ENCODE measurements around the gene LTC4S. TPM values are rescaled to one million over a fixed set of nuclear protein-coding genes. Genes with fewer than 3 reads are reported as not detected.
A peak's percentile ranks its signal among the peaks of the same experiment; 100 is the strongest.

LTC4S gene
- total RNA-seq, 1 donor from 2014 or later: 22.6 TPM

DNA sequence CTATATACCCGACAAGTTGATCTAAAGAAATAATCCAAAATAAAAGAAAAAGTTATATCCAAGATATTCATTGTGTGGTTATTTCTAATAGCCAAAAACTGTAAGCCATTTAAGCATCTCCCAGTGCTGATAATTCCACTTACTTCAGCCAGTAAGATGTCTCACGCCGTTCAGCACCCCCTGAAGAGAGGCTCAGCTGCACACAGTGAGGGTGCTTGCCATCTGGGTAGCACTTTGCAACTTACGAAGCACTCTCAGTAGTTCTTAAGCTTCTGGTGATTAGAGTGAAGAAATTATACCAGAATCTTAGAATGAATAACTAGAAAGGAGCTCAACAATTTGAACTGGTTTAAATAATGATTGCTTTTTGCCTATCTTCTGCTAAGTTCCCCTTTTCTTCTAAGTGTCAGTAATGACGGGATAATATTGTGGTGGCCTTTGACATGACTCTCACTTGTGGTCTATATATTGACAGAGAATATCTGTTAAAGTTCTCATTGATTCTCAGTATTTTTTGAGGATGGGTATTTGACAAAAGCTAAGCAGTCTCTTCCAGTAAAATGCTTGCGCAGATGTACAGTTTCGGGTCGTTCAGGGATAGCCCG lies 26.2 kb upstream of the LTC4S start:
- DNase-seq (no peak), ATAC-seq (no peak)
- peaks cover 33% of the 10 kb centered on the region for H3K4me1 ChIP-seq
- no peak overlapping the region for H3K27ac ChIP-seq
- no peaks in the 10 kb centered on the region for H3K27me3 ChIP-seq
- TF ChIP-seq, protein P1, sequence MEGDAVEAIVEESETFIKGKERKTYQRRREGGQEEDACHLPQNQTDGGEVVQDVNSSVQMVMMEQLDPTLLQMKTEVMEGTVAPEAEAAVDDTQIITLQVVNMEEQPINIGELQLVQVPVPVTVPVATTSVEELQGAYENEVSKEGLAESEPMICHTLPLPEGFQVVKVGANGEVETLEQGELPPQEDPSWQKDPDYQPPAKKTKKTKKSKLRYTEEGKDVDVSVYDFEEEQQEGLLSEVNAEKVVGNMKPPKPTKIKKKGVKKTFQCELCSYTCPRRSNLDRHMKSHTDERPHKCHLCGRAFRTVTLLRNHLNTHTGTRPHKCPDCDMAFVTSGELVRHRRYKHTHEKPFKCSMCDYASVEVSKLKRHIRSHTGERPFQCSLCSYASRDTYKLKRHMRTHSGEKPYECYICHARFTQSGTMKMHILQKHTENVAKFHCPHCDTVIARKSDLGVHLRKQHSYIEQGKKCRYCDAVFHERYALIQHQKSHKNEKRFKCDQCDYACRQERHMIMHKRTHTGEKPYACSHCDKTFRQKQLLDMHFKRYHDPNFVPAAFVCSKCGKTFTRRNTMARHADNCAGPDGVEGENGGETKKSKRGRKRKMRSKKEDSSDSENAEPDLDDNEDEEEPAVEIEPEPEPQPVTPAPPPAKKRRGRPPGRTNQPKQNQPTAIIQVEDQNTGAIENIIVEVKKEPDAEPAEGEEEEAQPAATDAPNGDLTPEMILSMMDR (IDR thresholded peaks at IDR 0.05): no peak
- intact Hi-C loops (cut with DNase I): no loop called here
- H3K36me3 ChIP-seq: peaks cover 71% of the 10 kb centered on the region
- H3K9me3 ChIP-seq: no peaks in the 10 kb centered on the region
- no peak overlapping the region for H3K4me3 ChIP-seq

DNA sequence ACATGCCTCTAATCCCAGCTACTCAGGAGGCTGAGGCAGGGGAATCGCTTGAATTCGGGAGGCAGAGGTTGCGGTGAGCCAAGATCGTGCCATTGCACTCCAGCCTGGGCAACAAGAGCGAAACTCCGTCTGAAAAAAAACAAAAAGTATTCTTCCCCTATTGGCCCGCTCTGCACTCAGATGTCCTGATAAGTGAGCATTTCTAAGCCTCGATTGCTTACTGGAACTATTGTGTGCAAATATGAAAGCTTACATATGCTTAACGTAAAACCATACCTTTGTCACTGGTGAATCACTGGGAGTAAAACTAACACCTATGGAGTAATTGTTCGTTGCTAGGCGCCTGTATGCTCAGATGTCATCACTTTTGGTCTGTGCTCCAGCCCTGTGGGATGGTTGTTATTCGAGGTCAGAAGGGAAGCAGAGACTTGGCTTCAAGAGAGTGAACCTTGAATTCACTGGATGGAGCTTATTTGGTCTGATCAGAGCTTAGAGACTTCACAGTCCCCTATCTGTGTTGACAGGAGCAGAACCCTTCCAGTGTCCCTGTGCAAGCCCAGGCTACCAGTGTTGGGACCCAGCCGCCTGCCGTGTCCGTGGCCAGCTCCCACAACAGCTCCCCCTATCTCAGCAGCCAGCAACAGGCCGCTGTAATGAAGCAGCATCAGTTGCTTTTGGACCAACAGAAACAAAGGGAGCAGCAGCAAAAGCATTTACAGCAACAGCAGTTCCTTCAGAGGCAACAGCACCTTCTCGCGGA lies 25.3 kb upstream of the LTC4S start:
- H3K4me3 ChIP-seq: no peak overlapping the region
- H3K27me3 ChIP-seq: no peaks in the 10 kb centered on the region
- no peak overlapping the region for H3K27ac ChIP-seq
- peaks cover 80% of the 10 kb centered on the region for H3K36me3 ChIP-seq
- DNase-seq: no peak
- intact Hi-C loops (cut with DNase I): no loop called here
- H3K4me1 ChIP-seq: peaks cover 24% of the 10 kb centered on the region
- TF ChIP-seq, protein P1 (IDR thresholded peaks at IDR 0.05): no peak
- H3K9me3 ChIP-seq: no peaks in the 10 kb centered on the region
- no peak for ATAC-seq

DNA sequence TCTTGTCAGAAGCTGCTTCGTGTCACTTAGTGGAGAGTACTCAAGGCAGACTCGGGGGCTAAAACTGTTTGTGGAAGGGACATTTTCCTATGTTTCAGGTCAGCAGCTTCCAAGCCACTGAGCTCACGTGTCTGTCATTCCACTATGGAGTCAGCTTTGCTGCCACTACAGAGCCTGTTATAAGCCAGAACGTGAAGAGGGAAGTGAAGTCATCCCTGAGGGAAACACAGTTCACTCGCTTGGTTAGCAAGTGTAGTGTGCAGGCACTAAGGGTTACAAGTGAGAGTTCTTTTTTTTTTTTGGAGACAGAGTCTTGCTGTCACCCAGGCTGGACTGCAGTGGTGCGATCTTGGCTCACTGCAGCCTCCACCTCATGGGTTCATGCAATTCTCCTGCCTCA lies 24.5 kb upstream of the LTC4S start:
- Histone ChIP-seq H3K4me3 (no peak overlapping the region), H3K27ac (no peak overlapping the region), H3K36me3 (peaks cover 88% of the 10 kb centered on the region), H3K9me3 (no peaks in the 10 kb centered on the region), H3K27me3 (no peaks in the 10 kb centered on the region), H3K4me1 (peaks cover 17% of the 10 kb centered on the region)
- intact Hi-C loops (cut with DNase I): no loop called here
- no peak for DNase-seq
- ATAC-seq: peak; percentile 23
- TF ChIP-seq, protein P1 (IDR thresholded peaks at IDR 0.05): no peak

GRCh38 chr5:179769796-179770195 lies 24.0 kb upstream of the LTC4S start:
- Histone ChIP-seq H3K4me1 (peaks cover 17% of the 10 kb centered on the region), H3K36me3 (peaks cover 93% of the 10 kb centered on the region), H3K27ac (no peak overlapping the region), H3K27me3 (no peaks in the 10 kb centered on the region), H3K4me3 (no peak overlapping the region), H3K9me3 (no peaks in the 10 kb centered on the region)
- ATAC-seq (no peak), DNase-seq (no peak)
- TF ChIP-seq, protein P1 (IDR thresholded peaks at IDR 0.05): no peak
- intact Hi-C loops (cut with DNase I): no loop called here

- peaks cover 98% of the 10 kb centered on the region for H3K36me3 ChIP-seq
- no peak for ATAC-seq
- no peaks in the 10 kb centered on the region for H3K27me3 ChIP-seq
- no peak overlapping the region for H3K4me3 ChIP-seq
- no peak overlapping the region for H3K27ac ChIP-seq
- H3K4me1 ChIP-seq: peaks cover 6% of the 10 kb centered on the region
- TF ChIP-seq, protein P1 (IDR thresholded peaks at IDR 0.05): no peak
- H3K9me3 ChIP-seq: no peaks in the 10 kb centered on the region
- no peak for DNase-seq
- intact Hi-C loops (cut with DNase I): no loop called here
These were observed 22.4 kb upstream of the LTC4S start for GRCh38 chr5:179771311-179771895.

Measured in upper lobe of right lung (tissue), 1 donor.